Tibial nerve (tissue), 4 donors: ENCODE data around the gene SPOCK1.

Experiments
- EP300 ChIP-seq, 2 donors: sonication (generic); formaldehyde crosslinking; IDR thresholded peaks; one replicate each; pipeline ENCODE4 v1.6.1; 2017; ENCODE audit warnings: antibody characterized with exemption in 2 of 2, mild to moderate bottlenecking in 1 of 2
- POLR2A ChIP-seq, 2 donors: fragments of 450-650 bp; IDR thresholded peaks; one replicate each; pipeline ENCODE4 v1.6.1; 2017; ENCODE audit warnings: antibody characterized with exemption in 2 of 2, mild to moderate bottlenecking in 2 of 2, moderate library complexity in 2 of 2
- TF ChIP-seq, protein P1 (sequence below), 5 experiments: fragments of 200-600 bp in 3 of 5; fragments of 450-650 bp in 2 of 5; sonication (generic) in 3 of 5; IDR thresholded peaks; one replicate each; pipeline ENCODE4 v1.5.1; 2016 to 2019; ENCODE audit warnings: antibody characterized with exemption in 5 of 5, mild to moderate bottlenecking in 3 of 5, moderate library complexity in 2 of 5

GRCh38 chr5:137152616-137153015 lies 346.5 kb downstream of the SPOCK1 start:
- TF ChIP-seq, protein P1, sequence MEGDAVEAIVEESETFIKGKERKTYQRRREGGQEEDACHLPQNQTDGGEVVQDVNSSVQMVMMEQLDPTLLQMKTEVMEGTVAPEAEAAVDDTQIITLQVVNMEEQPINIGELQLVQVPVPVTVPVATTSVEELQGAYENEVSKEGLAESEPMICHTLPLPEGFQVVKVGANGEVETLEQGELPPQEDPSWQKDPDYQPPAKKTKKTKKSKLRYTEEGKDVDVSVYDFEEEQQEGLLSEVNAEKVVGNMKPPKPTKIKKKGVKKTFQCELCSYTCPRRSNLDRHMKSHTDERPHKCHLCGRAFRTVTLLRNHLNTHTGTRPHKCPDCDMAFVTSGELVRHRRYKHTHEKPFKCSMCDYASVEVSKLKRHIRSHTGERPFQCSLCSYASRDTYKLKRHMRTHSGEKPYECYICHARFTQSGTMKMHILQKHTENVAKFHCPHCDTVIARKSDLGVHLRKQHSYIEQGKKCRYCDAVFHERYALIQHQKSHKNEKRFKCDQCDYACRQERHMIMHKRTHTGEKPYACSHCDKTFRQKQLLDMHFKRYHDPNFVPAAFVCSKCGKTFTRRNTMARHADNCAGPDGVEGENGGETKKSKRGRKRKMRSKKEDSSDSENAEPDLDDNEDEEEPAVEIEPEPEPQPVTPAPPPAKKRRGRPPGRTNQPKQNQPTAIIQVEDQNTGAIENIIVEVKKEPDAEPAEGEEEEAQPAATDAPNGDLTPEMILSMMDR (IDR thresholded peaks at IDR 0.05) = no peak
- TF ChIP-seq POLR2A (IDR thresholded peaks at IDR 0.05) (no peak), EP300 (IDR thresholded peaks at IDR 0.05) (no peak)
